Loucy (cell line): ENCODE data around the gene CDH12.

Source experiments
- H2AFZ ChIP-seq: fragments of 200-600 bp; sonication (generic); 2 replicates; pipeline ENCODE4 v1.6.0; 2016; ENCODE audit warnings: antibody characterized with exemption, mild to moderate bottlenecking, low read length, moderate library complexity
- H3F3A ChIP-seq: fragments of 200-600 bp; 2 replicates; pipeline ENCODE4 v1.6.0; 2016; ENCODE audit warnings: antibody characterized with exemption, low read depth, mild to moderate bottlenecking
- H3K27me3 ChIP-seq: fragments of 200-600 bp; sonication (generic); 2 replicates; pipeline ENCODE4 v1.6.1; 2014; ENCODE audit warnings: low read length, mild to moderate bottlenecking; ENCODE audit not compliant: insufficient read depth, poor library complexity, severe bottlenecking
- H3K36me3 ChIP-seq: fragments of 200-600 bp; sonication (generic); 2 replicates; pipeline ENCODE4 v1.6.1; 2016; ENCODE audit warnings: low read length; ENCODE audit not compliant: insufficient read depth
- H3K4me1 ChIP-seq: fragments of 200-600 bp; sonication (generic); 2 replicates; pipeline ENCODE4 v1.5.1; 2014; ENCODE audit warnings: low read length, mild to moderate bottlenecking; ENCODE audit not compliant: insufficient read depth, poor library complexity, severe bottlenecking
- H3K4me2 ChIP-seq: fragments of 200-600 bp; sonication (generic); 2 replicates; pipeline ENCODE4 v1.6.0; 2014; ENCODE audit warnings: antibody characterized with exemption, low read length, low read depth, mild to moderate bottlenecking; ENCODE audit not compliant: poor library complexity, severe bottlenecking
- H3K4me3 ChIP-seq: fragments of 200-600 bp; sonication (generic); 2 replicates; pipeline ENCODE4 v1.5.1; 2014; ENCODE audit warnings: low read length, mild to moderate bottlenecking, mixed read lengths; ENCODE audit not compliant: poor library complexity, severe bottlenecking
- H3K79me2 ChIP-seq: fragments of 200-600 bp; sonication (generic); 2 replicates; pipeline ENCODE4 v1.6.1; 2014; ENCODE audit warnings: low read length; ENCODE audit not compliant: insufficient read depth
- H3K9ac ChIP-seq: fragments of 200-600 bp; sonication (generic); 2 replicates; pipeline ENCODE4 v1.6.0; 2014; ENCODE audit warnings: mild to moderate bottlenecking, low read depth, low read length, moderate library complexity; ENCODE audit not compliant: poor library complexity, severe bottlenecking
- H3K9me2 ChIP-seq: fragments of 200-600 bp; sonication (generic); replicated peaks from 2 replicates; pipeline ENCODE4 v1.6.1; 2016; ENCODE audit warnings: low read depth, low read length, mixed read lengths
- H3K9me3 ChIP-seq: fragments of 200-600 bp; sonication (generic); 2 replicates; pipeline ENCODE4 v1.6.1; 2014; ENCODE audit warnings: mild to moderate bottlenecking, antibody characterized with exemption, low read length, low read depth; ENCODE audit not compliant: insufficient read depth
- H4K20me1 ChIP-seq: fragments of 200-600 bp; sonication (generic); 2 replicates; pipeline ENCODE4 v1.6.0; 2014; ENCODE audit warnings: antibody characterized with exemption, low read length, mild to moderate bottlenecking; ENCODE audit not compliant: insufficient read depth, poor library complexity, severe bottlenecking
- CTCF ChIP-seq: fragments of 200-600 bp; sonication (generic); conservative IDR thresholded peaks from 2 replicates; pipeline ENCODE4 v1.5.1; 2014; ENCODE audit warnings: mild to moderate bottlenecking, antibody characterized with exemption, low read length
- EZH2phosphoT487 ChIP-seq: fragments of 200-600 bp; IDR thresholded peaks from 2 replicates; pipeline ENCODE4 v1.6.1; 2018; ENCODE audit warnings: antibody characterized with exemption, mild to moderate bottlenecking, moderate library complexity, borderline replicate concordance

The CDH12 gene

GRCh38 chr5:22593592-22593991, 259.6 kb downstream of the CDH12 start:
- H3K27me3 ChIP-seq = no peaks in the 10 kb centered on the region
- H3K9me3 ChIP-seq = no peaks in the 10 kb centered on the region
- no peaks in the 10 kb centered on the region for H3K79me2 ChIP-seq
- H3K9me2 ChIP-seq = no peaks in the 10 kb centered on the region
- no peaks in the 10 kb centered on the region for H3K36me3 ChIP-seq
- H3K4me3 ChIP-seq = no peak overlapping the region
- no peak for TF ChIP-seq EZH2phosphoT487
- no peak for TF ChIP-seq CTCF
- no peak overlapping the region for H3K4me2 ChIP-seq
- H4K20me1 ChIP-seq = no peaks in the 10 kb centered on the region
- no peaks in the 10 kb centered on the region for H3F3A ChIP-seq
- H3K4me1 ChIP-seq = no peaks in the 10 kb centered on the region
- no peak overlapping the region for H3K9ac ChIP-seq
- no peak overlapping the region for H2AFZ ChIP-seq

- H2AFZ ChIP-seq = no peak overlapping the region
- H3K4me2 ChIP-seq = no peak overlapping the region
- no peaks in the 10 kb centered on the region for H3K9me3 ChIP-seq
- H3K9me2 ChIP-seq = no peaks in the 10 kb centered on the region
- H3K9ac ChIP-seq = no peak overlapping the region
- no peaks in the 10 kb centered on the region for H3K36me3 ChIP-seq
- H3K27me3 ChIP-seq = no peaks in the 10 kb centered on the region
- TF ChIP-seq CTCF (no peak), EZH2phosphoT487 (no peak)
- H3K4me1 ChIP-seq = no peaks in the 10 kb centered on the region
- no peaks in the 10 kb centered on the region for H4K20me1 ChIP-seq
- H3F3A ChIP-seq = no peaks in the 10 kb centered on the region
- no peak overlapping the region for H3K4me3 ChIP-seq
- no peaks in the 10 kb centered on the region for H3K79me2 ChIP-seq
Observed at GRCh38 chr5:22591461-22591860, 261.7 kb downstream of the CDH12 start.

GRCh38 chr5:22590677-22591268, 262.4 kb downstream of the CDH12 start:
- Histone ChIP-seq H3K4me3 (no peak overlapping the region), H3K9ac (no peak overlapping the region), H3K9me3 (no peaks in the 10 kb centered on the region), H3K79me2 (no peaks in the 10 kb centered on the region), H3K4me1 (no peaks in the 10 kb centered on the region), H4K20me1 (no peaks in the 10 kb centered on the region), H3K36me3 (no peaks in the 10 kb centered on the region), H3K9me2 (no peaks in the 10 kb centered on the region), H3K27me3 (no peaks in the 10 kb centered on the region), H3K4me2 (no peak overlapping the region), H3F3A (no peaks in the 10 kb centered on the region), H2AFZ (no peak overlapping the region)
- TF ChIP-seq EZH2phosphoT487 (no peak), CTCF (no peak)
